CD14-positive monocyte (primary cell): ENCODE results near the gene MISP. TPM values are rescaled to one million over a fixed set of nuclear protein-coding genes. Genes with fewer than 3 reads are reported as not detected.

Experiments used
- DNase-seq, 3 donors: peaks; one replicate each; pipeline ENCODE4 v3.0.0-alpha.2; 2011 to 2022
- H2AFZ ChIP-seq: 2 replicates; pipeline ENCODE4 v1.6.0; 2012; ENCODE audit warnings: mild to moderate bottlenecking, low read depth, low read length, inconsistent platforms; ENCODE audit not compliant: insufficient read depth, poor library complexity, severe bottlenecking
- H3K27ac ChIP-seq, 2 donors: 1 replicate in 1 of 2; 2 replicates in 1 of 2; pipeline ENCODE4 v1.5.1; 2012 to 2013; ENCODE audit warnings: low read length in 2 of 2, control low read depth in 1 of 2, inconsistent platforms in 1 of 2, low read depth in 1 of 2, mild to moderate bottlenecking in 1 of 2
- H3K27me3 ChIP-seq, 2 donors: one replicate each; pipeline versions ENCODE4 v1.6.0 to v1.6.1; 2011 to 2013; ENCODE audit warnings: low read length in 2 of 2; ENCODE audit not compliant: control insufficient read depth in 2 of 2, insufficient read depth in 2 of 2
- H3K36me3 ChIP-seq, 2 donors: replicated peaks in 1 of 2; 1 replicate in 1 of 2; 2 replicates in 1 of 2; pipeline versions ENCODE4 v1.5.1 to v1.6.1; 2012 to 2013; ENCODE audit warnings: low read length in 2 of 2, control low read depth in 1 of 2, inconsistent platforms in 1 of 2, mild to moderate bottlenecking in 1 of 2; ENCODE audit not compliant: insufficient read depth in 2 of 2, control insufficient read depth in 1 of 2
- H3K4me1 ChIP-seq, 2 donors: 1 replicate in 1 of 2; 2 replicates in 1 of 2; pipeline versions ENCODE4 v1.5.1 to v1.6.1; 2012 to 2013; ENCODE audit warnings: low read length in 2 of 2, control low read depth in 1 of 2, inconsistent platforms in 1 of 2, mild to moderate bottlenecking in 1 of 2, moderate library complexity in 1 of 2; ENCODE audit not compliant: insufficient read depth in 2 of 2, control insufficient read depth in 1 of 2
- H3K4me2 ChIP-seq: replicated peaks from 2 replicates; pipeline ENCODE3; 2012; ENCODE audit warnings: low read length, moderate library complexity, mild to moderate bottlenecking; ENCODE audit not compliant: poor library complexity, severe bottlenecking; ENCODE audit errors: extremely low read depth
- H3K4me3 ChIP-seq, 3 experiments: fragments of 200-600 bp in 1 of 3; sonication (generic) in 1 of 3; replicated peaks in 1 of 3; 1 replicate in 2 of 3; 2 replicates in 1 of 3; pipeline ENCODE4 v1.5.1; 2011 to 2013; ENCODE audit warnings: low read length in 3 of 3, mild to moderate bottlenecking in 3 of 3, control low read depth in 2 of 3, low read depth in 2 of 3, inconsistent platforms in 1 of 3, moderate library complexity in 1 of 3
- H3K79me2 ChIP-seq: 2 replicates; pipeline ENCODE4 v1.6.0; 2012; ENCODE audit warnings: mild to moderate bottlenecking, control low read depth, inconsistent platforms, low read length, moderate library complexity; ENCODE audit not compliant: insufficient read depth
- H3K9ac ChIP-seq: 2 replicates; pipeline ENCODE4 v1.6.0; 2017; ENCODE audit warnings: low read length, mild to moderate bottlenecking; ENCODE audit not compliant: insufficient read depth, poor library complexity, severe bottlenecking
- H3K9me3 ChIP-seq, 2 donors: replicated peaks in 1 of 2; 1 replicate in 1 of 2; 2 replicates in 1 of 2; pipeline versions ENCODE4 v1.5.1 to v1.6.1; 2012 to 2013; ENCODE audit warnings: low read length in 2 of 2, control low read depth in 1 of 2; ENCODE audit not compliant: control insufficient read depth in 1 of 2, insufficient read depth in 1 of 2
- H4K20me1 ChIP-seq: 2 replicates; pipeline ENCODE4 v1.6.0; 2012; ENCODE audit warnings: mild to moderate bottlenecking, low read length, control low read depth, moderate library complexity; ENCODE audit not compliant: insufficient read depth
- H3K27ac Mint-ChIP-seq, 7 donors: one replicate each; pipeline ENCODE4 v1.8.0; 2020; ENCODE audit warnings: mild to moderate bottlenecking in 7 of 7, mixed read lengths in 7 of 7, moderate library complexity in 6 of 7, inconsistent platforms in 2 of 7
- H3K27me3 Mint-ChIP-seq, 3 donors: one replicate each; pipeline ENCODE4 v1.8.0; 2021 to 2022; ENCODE audit warnings: low read depth in 3 of 3, mild to moderate bottlenecking in 3 of 3, mixed read lengths in 3 of 3, moderate library complexity in 3 of 3, inconsistent platforms in 1 of 3
- H3K36me3 Mint-ChIP-seq, 2 donors: one replicate each; pipeline ENCODE4 v1.8.0; 2020; ENCODE audit warnings: mixed read lengths in 2 of 2, inconsistent platforms in 1 of 2, mild to moderate bottlenecking in 1 of 2
- H3K4me1 Mint-ChIP-seq: one replicate; pipeline ENCODE4 v1.8.0; 2020; ENCODE audit warnings: mild to moderate bottlenecking, mixed read lengths
- H3K4me3 Mint-ChIP-seq, 2 donors: one replicate each; pipeline ENCODE4 v1.8.0; 2020; ENCODE audit warnings: mild to moderate bottlenecking in 2 of 2, mixed read lengths in 2 of 2, moderate library complexity in 1 of 2
- H3K9me3 Mint-ChIP-seq, 7 donors: one replicate each; pipeline ENCODE4 v1.8.0; 2020 to 2022; ENCODE audit warnings: mixed read lengths in 7 of 7, mild to moderate bottlenecking in 6 of 7, moderate library complexity in 6 of 7, inconsistent platforms in 2 of 7
- WGBS: methylation state at CpG from one replicate; pipeline ENCODE4 v1.1.5; 2013; ENCODE audit warnings: missing lambda C conversion rate; ENCODE audit not compliant: insufficient coverage; 5-methylcytosine and 5-hydroxymethylcytosine counted together
- intact Hi-C, 2 donors: fragments of 100-400 bp; cut with micrococcal nuclease; formaldehyde crosslinking; loops; one replicate each; pipeline versions ENCODE4 v1.15.0 to v1.15.1; 2023
- polyA plus RNA-seq, 3 donors: library from polyadenylated mRNA; depleted of rRNA in 1 of 3; unstranded in 2 of 3; stranded (reverse) in 1 of 3; fragments of 300-500 nt in 2 of 3; fragments of >200 nt in 1 of 3; fragmentation: Illumina TruSeq in 2 of 3; gene quantifications; 1 replicate in 2 of 3; 2 replicates in 1 of 3; pipeline ENCODE4 v1.2.3, GENCODE V29; 2012 to 2021
- TF ChIP-seq, protein P1 (sequence below): fragments of 200-600 bp; IDR thresholded peaks from one replicate; pipeline ENCODE4 v1.8.0; 2022; ENCODE audit warnings: antibody characterized with exemption, mild to moderate bottlenecking

The MISP gene
- polyA plus RNA-seq, 3 donors, result not detected

DNA sequence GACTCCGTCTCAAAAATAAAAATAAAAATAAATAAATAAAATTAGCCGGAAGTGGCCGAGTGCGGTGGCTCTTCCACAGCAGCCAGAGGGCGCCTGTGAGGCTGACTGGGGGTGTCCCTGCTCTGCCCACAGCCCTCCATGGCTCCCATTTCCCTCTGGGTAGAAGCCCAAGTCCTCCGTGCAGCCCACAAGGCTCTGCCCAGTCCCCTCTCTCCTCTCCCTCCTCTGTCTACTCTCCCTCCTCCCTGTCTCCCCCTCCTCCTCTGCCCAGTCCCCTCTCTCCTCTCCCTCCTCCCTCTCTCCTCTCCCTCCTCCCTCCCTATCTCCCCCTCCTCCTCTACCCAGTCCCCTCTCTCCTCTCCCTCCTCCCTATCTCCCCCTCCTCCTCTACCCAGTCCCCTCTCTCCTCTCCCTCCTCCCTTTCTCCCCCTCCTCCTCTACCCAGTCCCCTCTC, 20.4 kb downstream of the MISP start:
- WGBS, result 15% methylated on average over 5 of the region's 6 CpGs
- Histone ChIP-seq H3K4me3 (no peak overlapping the region), H3K4me2 (no peak overlapping the region), H4K20me1 (no peaks in the 10 kb centered on the region), H3K9me3 (no peaks in the 10 kb centered on the region), H2AFZ (no peak overlapping the region), H3K79me2 (no peaks in the 10 kb centered on the region), H3K4me1 (peaks cover 0 to 3% of the 10 kb centered on the region in 2 donors), H3K9ac (no peak overlapping the region), H3K36me3 (no peaks in the 10 kb centered on the region), H3K27me3 (no peaks in the 10 kb centered on the region), H3K27ac (no peak overlapping the region)
- Mint-ChIP-seq H3K9me3 (peaks cover 0 to 3% (median 0%) of the 10 kb centered on the region in 7 donors), H3K27me3 (peaks cover 4 to 15% (median 14%) of the 10 kb centered on the region in 3 donors), H3K4me1 (peaks cover 4% of the 10 kb centered on the region), H3K4me3 (no peak overlapping the region), H3K36me3 (no peaks in the 10 kb centered on the region), H3K27ac (no peak overlapping the region)
- intact Hi-C loops, result loop anchor here (2.0 to 10.0 kb wide), 4 partner anchors 81 to 213 kb away; partner anchors contain the start of genes WDR18 (in 2 of the 2) and ELANE (in 1 of the 2)
- peak; percentile 49 to 69 (median 51) for DNase-seq
- TF ChIP-seq, protein P1, sequence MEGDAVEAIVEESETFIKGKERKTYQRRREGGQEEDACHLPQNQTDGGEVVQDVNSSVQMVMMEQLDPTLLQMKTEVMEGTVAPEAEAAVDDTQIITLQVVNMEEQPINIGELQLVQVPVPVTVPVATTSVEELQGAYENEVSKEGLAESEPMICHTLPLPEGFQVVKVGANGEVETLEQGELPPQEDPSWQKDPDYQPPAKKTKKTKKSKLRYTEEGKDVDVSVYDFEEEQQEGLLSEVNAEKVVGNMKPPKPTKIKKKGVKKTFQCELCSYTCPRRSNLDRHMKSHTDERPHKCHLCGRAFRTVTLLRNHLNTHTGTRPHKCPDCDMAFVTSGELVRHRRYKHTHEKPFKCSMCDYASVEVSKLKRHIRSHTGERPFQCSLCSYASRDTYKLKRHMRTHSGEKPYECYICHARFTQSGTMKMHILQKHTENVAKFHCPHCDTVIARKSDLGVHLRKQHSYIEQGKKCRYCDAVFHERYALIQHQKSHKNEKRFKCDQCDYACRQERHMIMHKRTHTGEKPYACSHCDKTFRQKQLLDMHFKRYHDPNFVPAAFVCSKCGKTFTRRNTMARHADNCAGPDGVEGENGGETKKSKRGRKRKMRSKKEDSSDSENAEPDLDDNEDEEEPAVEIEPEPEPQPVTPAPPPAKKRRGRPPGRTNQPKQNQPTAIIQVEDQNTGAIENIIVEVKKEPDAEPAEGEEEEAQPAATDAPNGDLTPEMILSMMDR, result peak; percentile 68

DNA sequence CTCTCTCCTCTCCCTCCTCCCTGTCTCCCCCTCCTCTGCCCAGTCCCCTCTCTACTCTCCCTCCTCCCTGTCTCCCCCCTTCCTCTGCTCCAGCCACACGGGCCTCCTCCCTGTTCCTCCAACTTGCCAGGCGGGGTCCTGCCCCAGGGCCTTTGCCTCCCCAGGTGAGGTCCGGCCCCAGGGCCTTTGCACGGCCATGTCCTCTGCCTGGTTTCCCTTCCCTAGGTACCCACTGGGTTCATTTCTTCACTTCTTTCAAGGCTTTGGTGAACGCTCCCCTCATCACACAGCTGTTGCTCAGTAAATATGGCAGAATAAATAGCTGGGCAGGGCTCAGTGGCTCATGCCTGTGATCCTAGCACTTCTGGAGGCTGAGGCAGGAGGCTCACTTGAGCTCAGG, 21.2 kb downstream of the MISP start:
- 83% methylated on average over 4 of the region's 5 CpGs for WGBS
- no peaks in the 10 kb centered on the region for H3K36me3 Mint-ChIP-seq

More for the DNA sequence above, 21.2 kb downstream of the MISP start:
- Histone ChIP-seq H3K27me3 (no peaks in the 10 kb centered on the region), H3K9ac (no peak overlapping the region), H3K4me1 (peaks cover 0 to 3% of the 10 kb centered on the region in 2 donors), H3K79me2 (no peaks in the 10 kb centered on the region), H3K4me3 (no peak overlapping the region), H3K36me3 (no peaks in the 10 kb centered on the region), H2AFZ (no peak overlapping the region), H4K20me1 (no peaks in the 10 kb centered on the region), H3K9me3 (no peaks in the 10 kb centered on the region), H3K27ac (no peak overlapping the region), H3K4me2 (no peak overlapping the region)
- TF ChIP-seq, protein P1, result no peak
- Mint-ChIP-seq H3K27ac (no peak overlapping the region), H3K4me3 (no peak overlapping the region), H3K27me3 (peaks cover 4 to 15% (median 14%) of the 10 kb centered on the region in 3 donors), H3K4me1 (peaks cover 4% of the 10 kb centered on the region), H3K9me3 (peaks cover 0 to 3% (median 0%) of the 10 kb centered on the region in 7 donors)
- no peak for DNase-seq
- intact Hi-C loops, result loop anchor here (5.0 to 10.0 kb wide), 3 partner anchors 80 to 213 kb away; partner anchors contain the start of genes WDR18 (in 2 of the 2) and ELANE (in 1 of the 2)
